NCI-H1048 (cell line): ENCODE results near the gene TFEB.

ENCODE experiments used
- DNase-seq: peaks from one replicate; lab custom pipeline; 2025; lab: John Stamatoyannopoulos, UW

The TFEB gene

DNA sequence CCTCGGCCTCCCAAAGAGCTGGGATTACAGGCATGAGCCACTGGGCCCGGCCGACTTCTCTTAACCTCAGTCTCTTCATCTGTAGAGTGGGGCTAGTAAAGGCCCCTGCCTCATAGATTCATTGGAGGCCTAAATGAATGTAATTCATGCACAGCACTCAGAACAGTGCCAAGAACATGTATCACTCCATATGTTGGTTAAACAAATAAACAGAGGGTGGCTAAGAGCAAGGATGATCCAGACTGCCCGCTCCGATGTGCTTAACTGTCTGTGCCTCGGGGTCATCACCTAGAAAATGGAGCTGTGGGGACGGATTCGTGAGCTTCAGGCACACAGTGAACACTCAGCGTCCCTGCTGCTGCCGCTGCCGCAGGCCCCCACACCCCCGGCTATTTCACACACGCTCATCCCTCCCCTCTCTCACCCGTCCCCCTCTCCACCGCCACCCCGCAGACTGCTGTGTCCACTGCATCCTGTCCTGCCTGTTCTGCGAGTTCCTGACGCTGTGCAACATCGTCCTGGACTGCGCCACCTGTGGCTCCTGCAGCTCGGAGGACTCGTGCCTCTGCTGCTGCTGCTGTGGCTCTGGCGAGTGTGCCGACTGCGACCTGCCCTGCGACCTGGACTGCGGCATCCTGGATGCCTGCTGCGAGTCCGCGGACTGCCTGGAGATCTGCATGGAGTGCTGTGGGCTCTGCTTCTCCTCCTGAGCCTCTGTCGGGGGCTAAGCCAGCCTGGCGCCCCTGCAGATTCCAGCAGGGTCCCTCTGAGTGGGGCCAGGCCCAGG is 82.3 kb downstream of the TFEB start:
- no peak for DNase-seq

DNA sequence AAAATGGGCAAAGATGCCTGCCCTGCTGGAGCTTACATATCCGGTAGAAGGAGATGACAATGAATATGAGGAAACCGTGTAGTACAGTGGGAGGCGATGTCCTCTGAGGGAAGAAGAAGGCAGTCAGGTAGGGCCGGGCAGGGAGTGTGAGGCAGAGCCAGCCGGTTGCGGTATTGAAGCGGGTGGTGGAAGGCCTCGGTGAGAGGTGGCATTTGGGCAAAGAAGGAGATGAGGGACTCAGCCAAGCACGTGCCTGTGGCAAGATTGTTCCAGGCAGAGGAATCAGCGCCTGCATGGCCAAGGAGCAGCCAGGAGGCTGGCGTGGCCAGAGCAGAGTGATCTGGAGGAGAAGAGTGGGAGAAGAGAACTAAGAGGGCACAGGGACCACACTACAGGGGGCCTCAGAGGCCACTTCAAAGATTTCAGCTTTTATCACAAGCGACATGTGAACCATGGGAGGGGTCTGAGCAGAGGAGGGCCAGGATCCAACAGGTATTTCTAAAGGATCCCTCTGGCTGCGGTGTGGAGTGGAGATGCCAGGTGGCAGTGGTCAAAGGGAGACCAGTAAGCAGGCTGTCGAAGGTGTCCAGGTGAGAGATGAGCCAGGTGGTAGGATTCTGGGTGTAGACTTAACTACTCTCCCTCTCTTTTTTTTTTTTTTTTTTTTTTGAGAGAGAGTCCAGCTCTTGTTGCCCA is 83.3 kb downstream of the TFEB start:
- no peak for DNase-seq

DNA sequence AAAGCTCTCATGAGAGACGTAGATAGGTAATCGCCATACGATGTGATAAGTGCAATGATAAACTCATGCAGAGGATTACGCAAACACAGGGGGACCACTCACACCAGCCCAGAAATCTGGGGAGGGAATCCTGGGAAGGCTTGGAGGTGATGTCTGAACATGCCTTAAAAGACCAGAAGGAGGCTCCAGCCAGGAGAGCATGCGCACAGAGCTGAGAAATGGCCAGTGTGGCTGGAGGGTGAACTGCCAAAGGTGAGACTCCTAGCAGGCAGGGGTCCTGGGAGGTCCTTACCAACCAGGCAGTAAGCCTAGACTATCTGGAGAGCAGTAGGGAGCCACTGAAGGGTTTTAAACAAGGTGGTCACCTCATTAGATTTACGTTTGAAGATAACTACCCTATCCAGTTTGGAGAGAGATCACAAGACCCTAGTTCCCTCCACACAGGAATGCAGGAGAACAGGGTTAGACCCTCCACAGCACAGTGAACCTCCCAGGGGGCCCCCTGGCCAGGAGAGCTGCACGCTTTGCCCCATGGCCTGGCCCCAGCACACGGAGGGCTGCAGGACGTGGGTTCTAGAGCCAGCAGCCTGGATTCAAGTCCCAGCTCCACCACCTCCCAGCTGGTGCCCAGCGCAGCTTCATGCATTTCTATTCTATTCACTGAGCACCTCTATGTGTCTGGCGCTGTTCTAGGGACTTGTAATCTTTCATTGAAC is 84.0 kb downstream of the TFEB start:
- no peak for DNase-seq

DNA sequence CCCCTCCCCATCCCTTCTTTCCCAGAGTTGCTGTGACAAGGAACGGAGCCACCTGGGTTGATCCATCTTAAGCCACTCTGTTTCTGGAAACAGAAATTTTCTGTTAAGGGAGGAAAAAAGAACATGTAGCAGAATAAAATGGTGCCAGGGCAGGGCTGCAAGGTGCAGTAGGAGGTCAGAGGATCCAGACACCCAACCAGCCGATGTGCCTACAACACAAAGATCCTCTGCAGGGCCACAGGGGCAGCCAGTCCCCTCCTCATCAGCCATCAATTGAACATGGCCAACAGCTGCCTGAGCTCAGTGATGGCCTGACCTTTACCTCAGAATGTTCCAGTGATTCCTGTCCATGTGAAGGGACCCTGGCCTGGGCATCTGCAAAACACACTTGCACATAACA is 85.3 kb downstream of the TFEB start:
- DNase-seq, result no peak

DNA sequence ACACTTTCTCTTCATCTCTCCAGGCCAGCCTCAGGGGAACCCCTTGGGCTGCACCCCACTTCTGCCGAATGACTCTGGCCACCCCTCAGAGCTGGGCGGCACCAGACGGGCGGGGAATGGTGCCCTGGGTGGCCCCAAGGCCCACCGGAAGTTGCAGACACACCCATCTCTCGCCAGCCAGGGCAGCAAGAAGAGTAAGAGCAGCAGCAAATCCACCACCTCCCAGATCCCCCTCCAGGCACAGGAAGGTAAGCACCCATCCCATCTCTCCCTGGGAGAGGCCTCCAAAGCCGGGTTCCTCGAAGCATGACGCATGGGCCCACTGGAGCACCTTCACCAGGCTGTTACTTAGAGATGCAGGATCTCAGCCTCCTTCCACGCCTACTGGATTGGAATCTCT is 85.8 kb downstream of the TFEB start:
- DNase-seq, result no peak

DNA sequence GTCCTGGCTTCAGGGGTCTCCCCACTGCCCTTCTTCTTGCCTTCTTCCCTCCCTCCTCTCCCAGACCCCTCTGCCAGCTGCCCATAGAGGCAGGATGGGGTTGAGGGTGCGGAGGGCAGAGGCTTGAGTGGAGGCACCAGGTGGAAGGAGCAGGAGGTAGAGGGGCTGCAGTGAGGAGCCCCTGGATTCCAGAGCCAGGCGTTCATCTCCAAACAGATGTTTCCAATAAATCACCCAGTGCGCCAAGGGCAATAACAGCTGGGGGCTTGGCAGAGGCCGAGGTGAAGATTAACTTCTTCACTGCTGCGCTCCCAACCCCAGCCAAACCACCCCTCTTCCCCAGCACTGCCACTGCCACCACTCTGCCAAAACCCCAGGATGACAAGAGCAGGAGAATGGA is 86.5 kb downstream of the TFEB start:
- no peak for DNase-seq

DNA sequence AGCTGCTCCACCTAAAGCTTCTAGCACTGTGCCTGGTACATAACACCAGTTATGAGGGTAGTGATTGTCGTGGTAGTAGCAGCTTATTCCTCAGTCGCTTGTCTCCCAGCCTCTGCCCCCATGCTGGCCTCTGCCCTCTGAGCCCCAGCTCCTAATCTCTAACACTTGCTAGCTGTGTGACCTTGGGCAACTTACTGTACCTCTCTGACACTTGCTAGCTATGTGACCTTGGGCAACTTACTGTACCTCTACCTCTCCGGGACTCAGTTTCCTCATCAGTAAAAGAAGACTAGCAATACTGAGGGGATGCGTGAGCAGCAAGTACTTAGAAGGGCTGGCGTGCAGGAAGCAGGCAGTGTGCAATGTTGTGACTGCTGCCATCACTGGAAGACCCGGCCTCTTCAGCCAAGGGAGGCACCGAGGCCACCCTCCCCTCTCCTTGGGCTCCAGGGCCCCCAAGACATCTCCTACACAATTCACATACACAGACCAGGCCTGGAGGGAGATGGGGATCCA is 87.3 kb downstream of the TFEB start:
- DNase-seq, result no peak

DNA sequence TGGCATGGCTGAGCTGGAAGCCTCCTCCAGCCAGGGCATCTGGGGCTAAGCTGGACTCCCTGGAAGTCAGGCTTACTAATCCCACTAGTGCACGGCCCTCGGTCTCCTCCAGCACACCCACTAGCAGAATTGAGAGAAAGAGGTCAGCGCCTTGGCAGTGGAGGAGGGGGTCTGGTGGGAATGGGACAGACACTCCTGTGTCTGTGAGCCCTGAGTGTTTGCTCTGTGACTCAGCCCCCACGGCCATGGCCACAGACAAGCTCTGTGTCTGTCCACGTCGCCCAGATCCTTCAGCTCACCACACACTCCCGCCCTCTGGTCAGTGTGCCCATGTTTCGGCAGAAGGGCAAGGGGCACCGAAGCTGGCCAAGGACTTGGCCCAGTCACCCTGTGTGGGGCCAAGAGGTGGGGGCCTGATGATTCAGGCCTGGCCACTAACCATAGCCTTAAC is 88.3 kb downstream of the TFEB start:
- DNase-seq, result no peak

DNA sequence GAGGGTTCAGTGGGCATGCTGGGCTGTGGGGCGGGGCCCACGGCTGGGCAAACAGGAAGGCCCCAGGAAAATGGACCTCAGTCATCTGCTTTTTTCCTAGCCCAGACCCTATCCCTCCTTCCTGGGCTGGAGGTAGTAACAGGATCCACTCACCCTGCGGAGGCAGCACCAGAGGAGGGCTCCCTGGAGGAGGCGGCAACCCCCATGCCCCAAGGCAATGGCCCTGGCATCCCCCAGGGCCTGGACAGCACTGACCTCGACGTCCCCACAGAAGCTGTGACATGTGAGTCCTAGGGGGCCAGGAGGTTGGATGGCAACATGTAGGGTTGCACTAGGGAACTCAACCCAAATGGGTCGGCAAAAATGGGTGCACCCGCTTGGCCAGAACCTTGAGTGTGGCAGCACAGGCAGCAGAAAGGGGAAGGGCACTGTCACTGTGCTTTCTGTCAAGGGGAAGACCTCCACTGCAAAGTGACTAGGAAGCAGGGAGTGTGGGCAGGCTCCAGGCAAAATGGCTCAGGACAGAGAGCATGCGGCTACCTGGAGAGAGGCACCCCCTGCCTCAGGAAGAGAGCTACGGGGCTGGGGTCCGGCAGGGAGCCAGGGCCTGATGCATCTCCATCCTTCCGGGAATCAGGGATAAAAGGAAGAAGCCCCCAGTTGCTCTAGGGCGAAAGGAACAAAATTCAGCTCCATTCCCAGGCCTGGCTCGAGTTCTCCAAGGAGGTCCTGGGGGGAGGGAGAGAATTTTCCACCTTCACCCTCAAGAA is 89.2 kb downstream of the TFEB start:
- DNase-seq, result no peak

DNA sequence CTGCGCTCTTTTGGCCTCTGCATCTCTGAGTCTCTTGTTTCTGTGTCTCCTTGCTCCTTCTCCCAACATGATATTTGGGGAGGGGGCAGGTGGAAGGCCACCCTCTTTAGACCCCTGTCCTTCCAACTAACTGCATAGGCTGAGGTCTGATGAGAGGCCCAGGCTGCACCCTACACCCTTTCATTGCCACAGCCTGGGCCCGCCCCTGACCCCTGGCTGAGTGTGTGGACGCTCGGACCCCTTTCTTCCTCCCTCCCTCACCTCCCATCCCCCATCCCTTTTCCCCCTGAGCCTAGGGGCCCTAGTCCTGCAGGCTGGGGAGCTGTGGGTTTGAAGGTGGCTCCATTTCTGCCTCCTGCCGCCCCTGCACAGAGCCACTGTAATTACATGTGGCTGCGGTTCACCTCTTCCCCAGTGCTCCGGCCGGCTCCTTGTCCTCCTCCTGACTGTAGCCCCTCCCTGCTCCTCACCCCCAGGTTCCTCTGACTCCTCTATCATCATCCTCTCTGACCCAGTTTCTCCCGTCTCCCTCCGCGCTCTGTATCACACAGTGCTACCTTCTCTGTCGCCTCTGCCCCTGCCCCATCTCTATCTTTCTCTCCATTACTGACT is 90.3 kb downstream of the TFEB start:
- DNase-seq, result no peak

DNA sequence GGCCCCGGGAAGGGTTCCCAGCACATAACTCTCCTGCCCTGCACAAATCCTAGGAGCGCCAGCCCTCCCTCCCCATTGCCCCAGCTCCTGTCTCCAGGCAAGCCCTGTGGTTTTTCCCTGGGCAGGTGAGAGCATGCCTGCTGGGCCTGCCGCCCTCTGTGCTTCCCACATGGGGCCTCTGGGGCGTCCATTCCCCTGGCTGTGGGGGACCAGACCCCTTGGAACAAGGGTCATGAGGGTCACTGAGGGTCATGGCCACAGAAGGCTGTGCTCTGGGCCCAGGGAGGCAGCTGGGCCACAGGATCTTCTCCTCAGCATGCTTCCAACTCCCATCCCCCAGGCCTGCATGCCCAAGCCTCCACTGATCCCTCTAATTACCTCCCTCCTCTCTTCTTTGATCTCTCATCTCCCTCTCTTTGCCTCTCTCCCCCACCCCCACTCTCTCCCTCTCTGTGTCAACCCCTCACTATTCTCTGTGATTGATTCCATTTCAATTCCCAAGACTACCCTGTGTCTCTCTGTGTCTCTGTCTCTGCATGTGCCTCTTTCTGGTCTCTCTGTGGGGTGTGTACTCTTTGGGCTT is 91.0 kb downstream of the TFEB start:
- no peak for DNase-seq

DNA sequence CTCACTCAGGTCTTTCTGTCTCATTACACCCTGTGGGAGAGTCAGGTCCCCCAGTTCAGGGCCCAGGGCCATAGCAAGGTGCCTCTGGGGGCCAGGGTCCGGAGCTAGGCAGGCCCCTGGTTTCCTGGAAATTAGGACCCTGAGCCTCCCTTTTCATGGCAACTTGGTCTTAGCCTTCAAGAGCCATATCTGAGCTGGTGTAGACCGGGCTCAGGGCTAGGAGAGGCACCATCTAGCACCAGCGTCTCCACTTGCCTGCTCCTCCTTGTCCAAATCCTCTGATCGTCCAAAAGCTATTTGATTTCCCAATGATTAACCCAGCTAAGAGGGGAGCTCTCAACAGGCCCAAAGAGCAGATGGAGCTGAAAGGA is 91.5 kb downstream of the TFEB start:
- no peak for DNase-seq

DNA sequence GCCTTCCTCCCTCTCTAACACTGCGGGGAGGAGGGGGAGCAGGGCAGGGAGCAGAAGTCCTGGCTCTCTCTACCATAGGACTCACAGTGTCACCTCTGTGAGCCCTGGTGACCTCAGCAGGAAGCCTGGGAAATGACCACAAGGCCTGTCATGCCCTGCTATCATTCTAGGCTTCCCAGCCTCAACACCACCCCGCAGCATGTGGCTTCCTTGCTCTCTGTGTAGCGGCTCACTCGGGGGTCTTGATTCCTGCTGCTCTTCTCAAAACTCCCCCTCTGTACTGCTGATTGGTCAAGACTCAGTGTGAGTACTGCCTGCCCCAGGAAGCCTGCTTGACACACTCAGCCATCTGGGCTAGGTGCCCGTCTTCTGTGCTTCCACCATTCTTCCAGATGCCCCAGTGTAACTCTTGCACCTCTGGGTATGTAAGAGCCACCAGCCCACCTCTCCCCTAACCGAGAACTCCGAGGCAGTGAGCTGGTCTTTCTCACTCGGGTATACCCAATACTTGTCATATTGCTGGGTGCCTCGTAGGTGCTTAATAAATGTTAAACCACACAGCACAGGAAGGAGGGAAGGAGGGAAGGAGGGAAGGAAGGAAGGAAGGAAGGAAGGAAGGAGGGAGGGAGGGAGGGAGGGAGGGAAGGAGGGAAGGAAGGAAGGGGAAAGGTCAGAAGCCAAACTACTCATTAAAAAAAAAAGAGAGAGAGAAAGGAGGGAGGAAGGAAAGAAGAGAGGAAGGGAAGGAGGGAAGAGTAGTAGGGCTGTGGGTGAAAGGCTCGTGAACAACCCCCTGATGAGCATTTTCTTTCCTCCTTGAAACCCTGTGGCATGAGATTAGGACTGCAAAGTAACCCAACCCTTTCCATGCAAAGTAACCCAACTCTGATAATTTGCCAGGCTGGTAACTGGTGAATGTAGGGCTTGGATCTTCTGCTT is 92.2 kb downstream of the TFEB start:
- no peak for DNase-seq

DNA sequence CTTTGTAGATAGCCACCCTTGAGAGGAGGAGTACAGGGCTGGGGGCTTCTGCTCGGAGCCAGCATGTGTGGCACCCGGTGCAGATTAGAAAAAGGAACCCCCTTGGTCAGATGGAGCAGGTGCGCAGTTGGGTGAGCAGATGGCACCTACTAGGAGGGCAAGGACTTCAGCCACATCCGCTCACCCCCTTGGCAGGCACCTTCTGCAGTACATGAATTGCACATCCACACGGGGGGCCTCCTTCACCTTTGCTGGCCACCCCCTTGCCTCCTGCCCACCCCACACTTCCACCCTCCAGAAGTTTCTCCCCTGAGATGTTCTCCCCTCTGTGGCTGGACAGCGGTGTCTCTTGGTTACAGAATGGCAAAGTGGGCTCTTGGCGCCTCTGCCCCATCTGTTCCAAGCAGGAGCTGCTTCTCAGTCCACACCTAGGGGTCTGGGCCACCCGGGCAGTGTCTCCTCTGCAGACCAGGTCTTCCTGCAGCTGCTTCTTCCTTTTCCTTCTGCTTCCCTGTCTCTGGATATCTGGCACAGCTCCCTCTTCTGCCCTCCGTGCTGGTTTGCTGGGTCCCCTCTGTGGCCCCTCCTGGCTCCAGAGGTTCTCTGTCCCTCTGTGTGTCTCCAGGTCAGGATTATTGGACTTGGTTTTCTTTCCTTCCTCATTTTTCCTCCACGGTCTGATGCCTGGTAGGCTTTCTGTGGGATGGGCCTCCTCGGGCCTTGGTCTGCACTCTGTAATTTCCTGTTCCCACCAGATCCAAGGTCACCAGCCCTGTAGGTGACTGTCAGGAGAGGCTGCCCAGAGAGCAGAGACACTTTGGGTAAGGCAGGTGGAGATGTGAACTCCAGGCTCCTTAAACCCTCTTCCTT is 93.1 kb downstream of the TFEB start:
- no peak for DNase-seq

DNA sequence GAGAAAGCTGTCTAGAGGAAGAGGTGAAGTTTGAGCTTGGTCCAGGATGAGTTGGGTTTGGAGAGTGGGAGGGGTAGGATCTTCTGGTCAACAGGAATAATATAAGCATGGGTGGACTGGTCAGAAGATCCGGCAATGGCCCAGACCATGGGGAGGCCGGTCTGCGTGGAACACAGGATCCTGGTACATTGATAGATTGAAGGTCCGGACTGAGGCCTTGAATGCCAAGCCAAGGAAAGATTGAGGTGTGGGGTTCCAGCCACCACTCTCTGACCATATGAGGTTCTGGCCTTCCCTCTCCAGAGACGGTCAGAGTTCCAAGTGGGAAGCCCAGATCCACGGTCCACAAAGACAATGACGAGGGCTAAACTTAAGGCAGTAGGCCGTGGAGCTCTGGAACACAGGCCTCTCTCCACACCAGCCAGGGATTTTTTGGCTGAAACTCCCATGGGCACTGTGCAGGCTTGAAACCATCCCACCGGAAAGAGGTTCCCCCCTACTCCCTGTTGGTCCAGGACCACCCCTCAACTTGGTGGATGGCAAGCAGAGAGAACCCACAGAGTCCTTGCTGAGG is 94.0 kb downstream of the TFEB start:
- DNase-seq, result no peak

DNA sequence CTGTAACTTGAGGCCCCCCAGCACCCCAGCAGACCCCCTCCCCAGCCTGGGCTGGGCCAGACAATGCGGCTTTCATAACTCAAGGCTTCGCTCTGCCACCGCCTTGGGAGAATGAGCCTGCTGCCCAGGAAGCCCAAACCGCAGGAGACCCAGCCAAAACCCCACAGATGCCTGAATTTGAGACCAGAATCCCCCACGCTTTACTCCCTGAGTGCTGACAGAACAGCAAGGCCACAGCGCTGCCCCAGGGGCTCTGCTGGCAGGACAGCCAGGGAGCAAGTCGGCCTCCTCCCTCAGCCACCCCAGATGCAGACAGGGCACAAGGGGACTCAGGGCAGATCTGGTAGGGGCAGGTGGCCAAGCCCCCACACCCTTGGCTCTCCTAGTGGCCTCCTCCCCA is 95.0 kb downstream of the TFEB start:
- DNase-seq, result no peak

DNA sequence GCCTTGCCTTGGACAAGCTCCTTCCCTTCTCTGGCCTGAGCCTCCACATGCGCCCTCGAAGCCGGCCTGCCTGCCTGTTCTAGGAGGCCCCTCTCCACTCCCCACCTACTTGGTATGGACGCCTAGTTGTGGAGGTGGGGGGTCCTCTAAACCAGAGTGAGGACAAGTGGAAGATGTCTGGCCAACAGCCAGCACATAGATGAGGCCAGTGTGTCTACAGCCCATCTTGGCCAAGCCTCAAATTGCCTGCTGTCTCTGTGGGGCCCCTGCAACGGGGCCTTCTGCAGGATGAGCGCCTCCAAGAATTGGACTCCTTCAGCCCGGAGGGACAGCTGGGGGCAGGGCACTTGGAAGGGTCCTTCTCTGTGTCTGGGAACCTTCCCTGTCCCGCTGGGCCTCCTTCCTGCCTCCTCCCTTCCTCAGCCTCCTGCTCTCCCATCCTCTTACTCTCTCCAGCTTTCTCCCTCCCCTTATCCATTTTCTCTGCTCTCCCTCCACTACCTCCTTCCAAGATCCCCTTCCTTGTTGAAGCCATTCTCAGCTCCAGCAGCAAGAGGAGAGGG is 95.5 kb downstream of the TFEB start:
- DNase-seq, result no peak
